HG02970 (cell line): ENCODE data around the gene PRKG1.

Source experiments
- ATAC-seq: cut with Tn5 transposase; IDR thresholded peaks from one replicate; pipeline ENCODE4 v1.9.1; 2021; ENCODE audit warnings: mild to moderate bottlenecking, moderate library complexity, moderate number of reproducible peaks; ENCODE audit not compliant: unreplicated experiment, low FRiP score

The PRKG1 gene

DNA sequence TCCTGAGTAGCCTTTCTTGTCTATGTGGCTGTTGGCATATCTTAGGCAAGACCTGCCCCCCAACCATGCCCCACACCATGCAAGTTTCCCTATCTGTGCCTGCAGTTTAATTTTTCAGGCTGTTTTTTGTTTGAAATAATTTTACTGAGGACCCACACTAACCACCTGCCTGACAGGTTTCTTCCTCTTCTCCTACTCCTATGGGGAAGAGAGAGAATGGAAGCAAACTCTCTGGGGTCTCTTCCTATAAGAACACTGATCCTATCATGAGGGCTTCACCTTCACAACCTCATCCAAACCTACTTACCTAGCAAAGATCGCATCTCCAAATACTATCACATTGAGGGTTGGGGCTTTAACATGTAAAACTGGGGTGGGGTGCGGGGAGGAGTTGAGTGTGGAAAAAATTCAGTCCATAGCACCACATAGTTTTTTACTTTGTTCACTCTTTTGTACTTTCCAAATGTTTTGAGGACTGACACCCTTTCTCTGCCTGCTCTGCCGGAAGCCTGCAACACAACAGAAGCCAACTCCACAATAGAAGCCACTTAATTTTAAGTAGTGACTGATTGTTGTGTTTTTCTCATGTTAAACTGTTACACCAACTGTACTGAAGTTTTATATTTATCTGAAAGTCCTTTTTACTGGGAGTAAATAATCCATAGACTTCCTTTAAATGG is 692.3 kb downstream of the PRKG1 start:
- ATAC-seq = no peak

DNA sequence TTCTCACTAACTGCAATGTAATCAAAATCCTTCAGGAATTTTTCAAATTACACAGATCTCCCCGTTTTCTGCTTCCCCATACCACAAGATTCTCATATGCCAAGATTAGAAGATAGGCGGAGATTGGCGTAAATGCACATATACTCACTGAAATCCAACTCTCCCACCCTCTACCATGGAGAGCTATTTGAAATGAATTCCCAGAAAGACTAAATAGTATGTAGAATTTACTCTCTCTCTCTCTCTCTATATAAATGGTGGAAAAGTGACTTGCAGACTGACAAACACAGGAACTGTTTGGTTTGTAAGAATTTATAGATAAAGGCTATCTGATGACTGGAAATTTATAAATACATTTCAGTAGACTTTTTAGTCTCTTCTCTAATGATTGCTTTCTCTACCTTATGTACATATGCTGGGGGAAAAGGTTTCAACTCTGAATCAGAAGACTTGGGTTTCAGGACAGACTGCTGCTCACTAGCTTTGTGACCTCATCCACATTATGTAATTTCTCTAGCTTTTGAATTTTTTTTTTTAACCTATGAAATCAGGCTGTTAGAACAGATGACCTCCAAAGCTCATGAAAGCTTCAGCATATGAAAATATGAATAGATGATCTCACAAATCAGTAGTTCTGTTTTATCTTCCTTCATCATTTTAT is 692.9 kb downstream of the PRKG1 start:
- ATAC-seq = no peak

DNA sequence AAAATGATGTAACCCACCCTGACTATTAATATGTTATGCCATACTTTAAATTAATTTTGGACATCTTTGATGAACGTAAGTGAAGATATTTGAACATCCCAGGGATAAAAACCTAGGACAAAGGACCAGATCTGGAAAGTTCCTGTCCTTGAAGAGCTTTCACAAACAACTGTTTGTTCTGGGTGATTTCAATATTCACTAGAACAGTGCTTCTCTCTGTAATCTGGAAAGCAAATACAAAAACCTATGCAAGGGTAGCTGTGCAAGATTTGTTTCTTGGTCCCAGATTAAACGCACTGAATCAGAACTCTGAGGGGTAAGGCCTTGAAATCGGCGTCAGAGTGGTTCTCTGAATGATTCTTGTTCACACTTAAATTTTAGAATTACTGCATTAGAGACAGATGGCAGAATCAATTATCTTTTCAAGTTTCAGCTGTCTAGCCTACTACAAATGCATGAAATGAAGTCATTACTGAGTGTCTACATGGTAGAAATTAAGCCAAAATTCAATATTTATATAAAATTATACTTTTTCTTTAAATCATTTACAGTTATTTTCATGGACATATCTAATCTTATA is 694.7 kb downstream of the PRKG1 start:
- no peak for ATAC-seq

DNA sequence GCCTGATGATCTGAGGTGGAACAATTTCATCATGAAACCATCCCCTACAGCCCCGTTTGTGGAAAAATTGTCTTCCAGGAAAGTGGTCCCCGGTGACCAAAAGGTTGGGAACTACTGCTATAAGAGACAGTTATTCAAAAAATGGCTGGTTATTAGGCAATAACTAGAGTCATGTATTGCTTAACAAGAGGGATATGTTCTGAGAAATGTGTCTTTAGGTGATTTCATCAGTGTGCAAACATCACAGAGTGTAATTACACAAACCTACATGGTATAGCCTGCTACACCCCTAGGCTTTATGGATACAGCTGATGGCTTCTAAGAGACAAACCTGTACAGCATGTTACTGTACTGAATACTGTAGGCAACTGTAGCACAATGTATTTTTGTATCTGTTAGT is 696.4 kb downstream of the PRKG1 start:
- ATAC-seq = no peak

DNA sequence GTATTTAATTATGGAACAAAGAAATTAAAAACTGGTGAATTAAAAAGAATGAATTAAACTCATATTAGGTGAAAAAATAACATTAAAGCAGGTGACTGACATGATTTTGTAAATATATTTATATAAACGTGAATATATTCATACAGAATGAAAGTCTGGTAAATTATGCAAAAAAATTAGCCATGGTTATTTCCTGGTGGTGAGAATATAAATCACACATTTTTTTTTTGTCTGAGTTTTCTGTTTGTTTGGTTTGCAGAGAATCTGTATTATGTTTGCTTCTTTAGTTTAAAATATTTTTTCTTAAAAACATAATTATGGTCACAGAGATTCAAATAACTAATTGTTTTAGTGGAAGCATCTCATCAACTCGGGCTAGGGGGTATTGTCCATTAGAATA is 698.1 kb downstream of the PRKG1 start:
- ATAC-seq = no peak

DNA sequence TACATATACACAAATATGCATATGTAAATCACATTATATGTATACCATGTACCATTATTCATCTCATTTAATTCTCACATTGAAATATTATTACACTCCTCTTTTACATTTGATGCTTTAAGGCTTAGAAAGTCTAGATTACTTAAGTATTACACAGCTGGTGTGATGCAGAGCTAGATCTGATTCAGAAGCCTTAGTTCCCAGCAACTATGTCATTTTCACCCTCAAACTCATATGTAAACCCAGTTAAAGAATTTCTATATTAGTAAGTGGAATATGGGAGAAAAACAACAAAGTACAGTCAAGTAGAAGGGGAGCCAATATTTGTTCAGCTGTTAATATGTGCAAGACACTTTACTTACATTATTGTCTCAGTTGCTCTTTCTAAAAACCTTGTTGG is 699.4 kb downstream of the PRKG1 start:
- no peak for ATAC-seq

DNA sequence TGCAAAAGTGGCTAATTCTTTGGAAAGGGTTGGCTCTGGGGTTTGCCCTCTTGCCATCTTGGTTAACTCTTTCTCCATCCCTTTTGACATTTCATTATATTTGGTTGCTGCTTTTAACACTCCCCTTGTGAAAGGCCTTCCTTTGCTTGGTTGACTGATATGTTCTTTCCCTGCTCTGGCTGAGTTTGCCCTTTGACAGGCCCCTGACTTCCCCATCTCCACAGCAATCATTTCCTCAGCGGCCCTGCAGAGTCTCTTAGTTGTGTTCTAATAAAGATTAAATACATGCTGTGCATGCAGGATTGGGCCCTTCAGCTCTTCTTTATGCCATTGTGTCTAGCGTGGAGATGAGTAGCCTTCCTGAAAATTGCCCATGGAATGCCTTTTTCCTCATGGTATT is 709.7 kb downstream of the PRKG1 start:
- ATAC-seq = no peak

DNA sequence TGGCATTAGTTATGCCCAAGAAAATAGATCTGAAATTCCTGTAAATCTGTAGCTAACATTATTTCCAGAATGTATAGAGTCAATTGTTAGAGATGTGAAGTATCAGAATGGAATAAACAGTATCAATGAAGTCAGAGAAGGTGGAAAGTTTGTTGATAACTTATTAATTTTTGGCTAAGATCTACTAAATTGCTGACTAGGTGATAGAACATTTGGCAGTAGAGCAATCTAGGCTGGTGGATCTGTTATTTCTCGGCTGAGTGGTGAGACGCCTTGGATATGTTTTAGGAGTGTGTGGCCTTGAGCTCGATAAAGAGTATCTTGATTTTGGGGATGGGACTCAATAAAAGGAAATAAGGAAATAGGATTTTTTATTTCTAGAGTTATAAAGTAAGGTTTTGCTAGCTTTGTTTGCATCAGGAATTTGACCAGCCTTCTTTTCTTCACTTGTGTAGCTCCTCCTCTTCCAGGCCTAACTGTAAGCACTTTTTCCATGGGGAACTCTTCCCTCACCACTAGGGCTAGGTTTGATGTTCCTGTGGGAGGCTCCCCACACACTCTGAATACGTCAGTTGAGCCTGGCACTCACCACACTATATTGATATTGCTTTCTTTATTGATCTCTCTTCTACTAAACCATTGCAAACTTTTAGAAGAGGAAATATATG is 711.9 kb downstream of the PRKG1 start:
- ATAC-seq = no peak

DNA sequence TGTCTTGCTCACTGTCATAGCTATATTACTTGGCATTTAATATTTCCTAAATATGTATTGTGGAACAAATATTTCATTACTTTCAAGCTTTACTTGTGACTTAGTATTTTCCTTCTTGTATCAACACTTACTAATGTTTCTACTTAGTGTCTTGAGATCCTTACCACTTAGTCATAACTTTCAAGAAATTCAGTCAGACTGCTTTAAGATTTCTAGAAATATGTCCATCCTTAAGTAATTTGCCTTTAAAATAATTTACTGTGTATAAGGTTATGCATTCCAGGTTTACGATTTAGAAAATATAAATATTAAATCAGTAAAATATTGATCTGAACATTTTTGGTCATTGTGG is 712.4 kb downstream of the PRKG1 start:
- ATAC-seq = no peak

DNA sequence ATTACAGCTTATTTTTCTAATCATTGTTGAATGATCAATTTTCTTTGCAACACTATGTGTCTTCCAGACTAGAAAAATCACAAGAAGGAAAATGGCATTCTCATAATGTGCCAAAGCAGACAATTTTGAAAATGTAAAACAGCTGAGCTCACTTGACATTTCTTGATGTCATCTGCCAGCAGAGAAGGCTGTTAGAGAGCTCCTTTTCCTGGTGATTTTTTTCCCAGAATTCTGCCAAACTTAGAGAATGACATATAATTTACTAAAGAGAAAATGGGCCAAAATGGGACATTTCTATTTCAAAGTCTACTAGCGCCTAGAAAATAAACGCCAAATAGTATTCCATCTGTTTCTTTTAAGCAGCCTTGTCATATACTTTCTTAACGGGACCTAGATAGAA is 714.0 kb downstream of the PRKG1 start:
- ATAC-seq = no peak

DNA sequence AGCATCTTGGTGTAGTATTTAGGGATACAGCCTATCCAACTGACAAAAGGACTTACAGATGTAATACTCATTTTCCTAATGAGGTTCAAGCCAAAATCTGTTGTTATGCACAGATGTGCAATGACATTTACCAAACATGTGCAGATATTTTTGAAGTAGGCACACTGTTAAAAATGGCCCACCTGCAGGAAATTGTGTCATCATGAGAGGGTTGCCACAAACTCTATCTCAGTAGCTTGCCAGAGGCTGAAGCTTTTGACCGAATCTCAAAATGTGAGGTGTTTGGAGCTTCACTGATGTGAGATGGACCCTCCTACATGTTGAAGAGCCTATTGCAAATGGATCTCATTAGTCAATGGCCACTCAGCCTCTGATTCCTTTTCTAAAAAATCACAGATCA is 714.8 kb downstream of the PRKG1 start:
- ATAC-seq = no peak

DNA sequence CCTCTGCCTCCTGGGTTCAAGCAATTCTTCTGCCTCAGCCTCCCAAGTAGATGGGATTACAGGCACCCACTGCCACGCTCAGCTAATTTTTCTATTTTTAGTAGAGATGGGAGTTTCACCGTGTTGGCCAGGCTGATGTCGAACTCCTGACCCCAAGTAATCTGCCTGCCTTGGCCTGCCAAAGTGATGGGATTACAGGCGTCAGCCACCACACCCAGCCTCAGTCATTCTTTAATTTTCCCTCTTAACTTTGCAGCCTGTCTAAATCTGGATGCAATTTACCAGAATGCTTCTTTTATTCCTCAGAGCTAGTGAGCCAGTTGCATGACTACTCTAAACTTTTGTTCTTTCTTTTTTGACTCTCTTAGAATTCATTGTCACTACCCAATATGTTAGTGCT is 715.6 kb downstream of the PRKG1 start:
- no peak for ATAC-seq

DNA sequence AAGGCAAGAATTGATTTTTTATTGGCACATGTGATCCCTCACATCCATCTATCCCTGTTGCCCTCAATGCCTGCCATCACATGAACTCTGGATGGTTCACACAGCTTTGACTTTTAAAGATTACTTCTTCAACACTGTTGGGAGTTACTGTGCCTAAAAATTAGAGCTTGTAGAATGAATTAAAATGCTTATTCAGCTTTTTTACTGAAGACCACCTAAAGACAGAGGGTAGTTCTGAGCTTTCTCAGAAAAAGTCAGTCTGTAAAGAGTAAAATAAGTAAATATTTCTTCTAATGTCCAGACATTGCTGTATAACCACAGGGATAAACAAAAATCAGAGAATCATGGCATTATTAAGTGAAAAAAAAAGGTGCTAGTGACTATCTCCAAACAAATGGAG is 718.4 kb downstream of the PRKG1 start:
- no peak for ATAC-seq

DNA sequence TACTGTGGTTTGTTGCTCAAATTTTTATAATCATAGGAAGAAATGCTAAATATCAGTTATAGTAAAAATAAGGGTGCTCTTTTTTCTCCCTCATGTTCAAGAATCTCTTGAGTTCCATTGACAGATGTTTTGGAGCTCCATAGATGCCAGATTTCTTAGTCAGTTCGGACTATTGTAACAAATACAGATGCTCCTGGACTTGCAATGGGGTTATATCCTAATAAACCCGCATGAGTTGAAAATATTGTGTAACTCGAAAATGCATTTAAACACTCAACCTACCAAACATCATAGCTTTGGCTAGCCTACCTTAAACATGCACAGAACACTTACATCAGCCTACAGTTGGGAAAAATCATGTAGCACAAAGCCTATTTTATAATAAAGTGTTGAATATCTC is 725.8 kb downstream of the PRKG1 start:
- ATAC-seq = no peak

DNA sequence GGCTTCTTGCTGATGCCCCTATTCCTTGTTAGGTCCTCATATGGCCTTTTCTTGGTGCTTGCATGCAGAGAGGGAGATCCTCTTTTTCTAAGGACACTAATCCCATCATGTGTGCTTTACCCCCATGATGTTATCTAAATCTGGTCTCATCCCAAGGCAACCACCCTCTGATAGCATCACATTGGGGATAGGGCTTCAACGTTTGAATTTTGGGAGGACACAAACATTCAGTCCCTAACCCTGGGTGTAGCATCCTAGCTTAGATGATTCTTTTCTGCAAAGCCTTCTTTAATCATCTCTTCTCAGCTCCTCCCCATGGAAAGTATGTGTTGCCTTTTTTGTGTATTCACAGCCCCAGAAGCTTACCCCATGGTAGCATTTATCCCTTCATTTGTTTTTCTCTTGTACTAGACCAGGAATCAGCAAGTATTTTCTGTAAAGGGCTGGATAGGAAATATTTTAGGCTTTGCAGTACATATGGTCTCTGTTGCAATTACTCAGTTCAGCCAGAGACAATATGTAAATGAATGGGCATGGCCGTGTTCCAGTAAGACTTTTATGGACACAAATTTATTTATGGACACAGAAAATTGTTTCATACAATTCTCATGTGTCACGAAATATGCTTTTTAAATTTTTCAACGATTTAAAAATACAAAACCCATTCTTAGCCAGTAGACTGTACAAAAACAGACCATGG is 726.6 kb downstream of the PRKG1 start:
- no peak for ATAC-seq

DNA sequence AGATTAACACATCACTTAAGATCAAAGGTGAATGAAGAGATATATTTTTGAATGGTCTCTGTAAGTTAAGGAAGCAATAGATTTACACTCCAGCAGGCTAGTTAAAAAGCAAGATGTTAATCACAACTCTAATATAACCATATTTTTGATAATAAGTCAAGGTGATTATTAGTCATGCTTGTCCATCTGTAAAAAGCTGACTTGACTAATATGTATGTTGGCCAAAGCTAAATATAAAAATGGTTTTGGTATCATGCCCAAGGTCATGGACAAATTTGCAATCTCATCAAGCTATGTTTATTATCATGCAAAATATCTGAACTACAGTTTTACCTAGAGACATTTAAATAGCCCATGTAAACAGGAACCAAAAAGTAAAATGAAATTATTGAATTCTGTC is 727.7 kb downstream of the PRKG1 start:
- no peak for ATAC-seq

DNA sequence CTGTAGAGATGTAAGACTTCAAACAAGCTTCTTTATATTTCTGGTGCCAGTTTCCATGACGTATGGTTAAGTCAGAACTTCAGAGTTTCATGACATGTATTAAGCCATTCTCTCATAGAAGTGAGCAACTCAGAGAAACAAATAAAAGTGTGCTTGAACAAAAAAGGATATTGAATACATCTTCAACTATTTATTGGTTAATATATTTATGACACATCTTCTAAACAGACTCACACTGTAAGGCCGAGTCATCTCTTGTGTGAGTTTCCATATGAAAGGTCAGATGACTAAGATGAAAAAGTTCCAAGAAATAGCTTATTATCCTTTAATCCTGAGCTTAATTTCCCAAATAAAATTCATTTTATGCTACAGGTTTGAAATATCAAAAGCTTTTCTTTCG is 730.6 kb downstream of the PRKG1 start:
- no peak for ATAC-seq

DNA sequence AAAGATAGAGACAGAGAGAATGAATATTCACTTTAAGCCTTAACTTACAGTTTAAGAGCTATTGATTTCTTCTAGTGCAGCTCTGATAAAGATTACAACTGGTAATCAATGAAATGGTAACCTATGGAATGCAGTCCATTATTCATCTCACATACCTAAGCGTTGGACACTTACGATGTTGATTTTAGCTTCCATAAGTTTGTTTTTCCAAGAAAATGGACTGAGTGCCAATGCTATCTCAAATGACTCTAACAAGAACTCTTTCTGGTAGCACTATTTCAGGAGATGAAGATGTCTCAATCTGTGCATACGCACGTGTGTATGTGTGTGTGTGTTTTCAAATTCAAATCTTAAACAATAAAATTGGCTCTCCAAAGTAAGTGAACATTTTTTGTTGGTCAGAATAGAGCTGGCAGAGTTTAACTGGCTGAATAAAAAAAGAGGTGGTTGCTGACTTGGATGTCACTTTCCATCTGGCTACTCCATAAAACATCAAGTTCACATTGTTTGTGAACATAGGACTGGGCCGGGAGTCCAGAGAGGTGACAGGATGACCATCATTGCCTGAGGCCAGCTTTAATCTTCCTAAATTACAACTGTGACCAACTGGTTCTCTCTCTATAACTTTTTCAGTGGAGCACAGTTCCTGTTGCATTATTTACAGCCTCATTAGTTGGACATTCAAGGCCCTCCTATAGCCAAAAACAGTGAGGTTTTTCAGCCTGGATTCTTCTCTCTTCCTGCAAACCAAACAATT is 732.0 kb downstream of the PRKG1 start:
- ATAC-seq = no peak

DNA sequence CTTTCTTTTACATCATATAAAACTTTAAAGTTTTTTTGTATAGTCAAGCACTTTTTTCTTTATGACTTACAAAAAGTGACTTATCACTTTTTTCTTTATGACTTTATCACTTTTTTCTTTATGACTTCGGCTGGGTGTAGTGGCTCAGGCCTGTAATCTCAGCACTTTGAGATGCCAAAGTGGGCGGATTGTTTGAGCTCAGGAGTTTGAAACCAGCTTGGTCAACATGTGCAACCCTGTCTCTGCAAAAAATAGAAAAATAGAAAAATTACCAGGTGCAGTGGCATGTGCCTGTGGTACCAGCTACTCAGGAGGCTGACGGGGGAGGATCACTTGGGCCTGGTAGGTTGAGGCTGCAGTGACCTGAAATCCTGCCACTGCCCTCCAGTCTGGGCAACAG is 733.9 kb downstream of the PRKG1 start:
- no peak for ATAC-seq

DNA sequence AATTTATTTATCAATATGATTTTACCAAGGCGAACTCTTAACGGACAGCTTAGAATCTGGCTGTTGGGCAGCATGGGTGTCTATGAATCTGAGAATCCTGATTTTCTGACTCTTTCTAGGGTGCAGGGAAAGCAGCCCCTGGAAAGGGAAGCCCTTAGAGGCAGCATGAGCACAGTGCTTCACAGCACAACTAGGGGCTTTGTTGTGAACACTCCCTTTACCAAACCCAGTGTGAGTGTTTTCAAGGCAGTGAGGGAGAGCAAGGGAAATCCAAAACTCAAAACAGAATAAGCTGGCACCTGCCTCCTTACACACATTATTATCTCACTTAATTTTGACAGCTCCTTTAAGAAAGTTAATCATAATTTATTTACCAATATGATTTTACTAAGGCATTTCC is 741.4 kb downstream of the PRKG1 start:
- no peak for ATAC-seq
